ENCODE results near the gene DPYSL4. TPM values are rescaled to one million over a fixed set of nuclear protein-coding genes. Genes with fewer than 3 reads are reported as not detected.

Gene DPYSL4
- total and polyA plus RNA-seq, 7 donors, result 0.30 to 1.4 (median 0.82) TPM

GRCh38 chr10:132251928-132252327 is 65.2 kb downstream of the DPYSL4 start:
- TF ChIP-seq CTCF (IDR thresholded peaks at IDR 0.05), result no peak
- WGBS, 3 donors, result 93 to 99% (median 95%) methylated on average over 6 of the region's 6 CpGs
- no peaks in the 10 kb centered on the region for H3K4me1 ChIP-seq
- ATAC-seq, result no peak
- DNase-seq, result no peak
- H3K9me3 ChIP-seq, result no peaks in the 10 kb centered on the region
- H3K27me3 ChIP-seq (ENCODE audit: insufficient read depth in 3 of 3, low read length in 2 of 3), result peaks cover 0 to 11% (median 4%) of the 10 kb centered on the region in 3 donors
- intact Hi-C loops (cut with DNase I), result no loop called here
- no peak overlapping the region for H3K27ac ChIP-seq
- H3K4me3 ChIP-seq, result no peak overlapping the region
- no peaks in the 10 kb centered on the region for H3K36me3 ChIP-seq (ENCODE audit: insufficient read depth in 1 of 2, low read depth in 1 of 2)

- no peak for ATAC-seq
- WGBS, 3 donors, result 88 to 92% (median 92%) methylated on average over 17 of the region's 17 CpGs
These were observed 65.7 kb downstream of the DPYSL4 start for GRCh38 chr10:132252412-132252811.

GRCh38 chr10:132253092-132253687 is 66.4 kb downstream of the DPYSL4 start:
- intact Hi-C loops (cut with DNase I), result no loop called here
- WGBS, 3 donors, result 43 to 50% (median 48%) methylated on average over 15 to 19 of the region's 19 CpGs
- no peaks in the 10 kb centered on the region for H3K4me1 ChIP-seq
- no peaks in the 10 kb centered on the region for H3K36me3 ChIP-seq (ENCODE audit: insufficient read depth in 1 of 2, low read depth in 1 of 2)
- H3K27ac ChIP-seq, result no peak overlapping the region
- TF ChIP-seq CTCF (IDR thresholded peaks at IDR 0.05), result no peak
- no peak for DNase-seq
- no peak for ATAC-seq
- H3K4me3 ChIP-seq, result no peak overlapping the region
- no peaks in the 10 kb centered on the region for H3K9me3 ChIP-seq
- peaks cover 0 to 4% (median 3%) of the 10 kb centered on the region in 3 donors for H3K27me3 ChIP-seq (ENCODE audit: insufficient read depth in 3 of 3, low read length in 2 of 3)

More at GRCh38 chr10:132252412-132252811, 65.7 kb downstream of the DPYSL4 start:
- Histone ChIP-seq H3K4me1 (no peaks in the 10 kb centered on the region), H3K27ac (no peak overlapping the region), H3K4me3 (no peak overlapping the region), H3K9me3 (no peaks in the 10 kb centered on the region), H3K36me3 (ENCODE audit: insufficient read depth in 1 of 2, low read depth in 1 of 2) (no peaks in the 10 kb centered on the region), H3K27me3 (ENCODE audit: insufficient read depth in 3 of 3, low read length in 2 of 3) (peaks cover 0 to 10% (median 4%) of the 10 kb centered on the region in 3 donors)
- intact Hi-C loops (cut with DNase I), result no loop called here
- DNase-seq, result no peak
- TF ChIP-seq CTCF (IDR thresholded peaks at IDR 0.05), result no peak

GRCh38 chr10:132254841-132255240 is 68.1 kb downstream of the DPYSL4 start:
- ATAC-seq (no peak), DNase-seq (no peak)
- H3K9me3 ChIP-seq, result no peaks in the 10 kb centered on the region
- no peak overlapping the region for H3K4me3 ChIP-seq
- no peak for TF ChIP-seq CTCF (IDR thresholded peaks at IDR 0.05)
- H3K27ac ChIP-seq, result no peak overlapping the region
- no peaks in the 10 kb centered on the region for H3K4me1 ChIP-seq
- 74 to 79% (median 75%) methylated on average over 14 of the region's 14 CpGs for WGBS, 3 donors
- intact Hi-C loops (cut with DNase I), result no loop called here
- H3K36me3 ChIP-seq (ENCODE audit: insufficient read depth in 1 of 2, low read depth in 1 of 2), result no peaks in the 10 kb centered on the region
- H3K27me3 ChIP-seq (ENCODE audit: insufficient read depth in 3 of 3, low read length in 2 of 3), result peaks cover 0 to 4% (median 0%) of the 10 kb centered on the region in 3 donors

Other genes with a start within 250 kb of the DPYSL4 start
- 100 to 1,000 TPM in 3 of 4 donors, 10 to 100 TPM in 1; 93.5 to 165 (median 151) TPM for gene BNIP3, start 205.0 kb upstream of the DPYSL4 start, total RNA-seq
- 100 to 1,000 TPM in 2 of 3 donors, 10 to 100 TPM in 1; 85.9 to 210 (median 133) TPM for gene BNIP3, start 205.0 kb upstream of the DPYSL4 start, polyA plus RNA-seq
- gene JAKMIP3, start 121.0 kb upstream of the DPYSL4 start, total RNA-seq, result 1 to 10 TPM in 1 of 4 donors, under 1 TPM in 3; 0.49 to 1.7 (median 0.54) TPM
- under 1 TPM; 0.12 to 0.86 (median 0.37) TPM for gene JAKMIP3, start 121.0 kb upstream of the DPYSL4 start, polyA plus RNA-seq
- 1 to 10 TPM; 5.6 to 7.0 (median 6.1) TPM for gene STK32C, start 121.0 kb downstream of the DPYSL4 start, total RNA-seq
- gene STK32C, start 121.0 kb downstream of the DPYSL4 start, polyA plus RNA-seq, result 10 to 100 TPM in 1 of 3 donors, 1 to 10 TPM in 2; 3.6 to 11.7 (median 8.1) TPM
- 1 to 10 TPM; 2.2 to 2.9 (median 2.4) TPM for gene LRRC27, start 145.2 kb downstream of the DPYSL4 start, total RNA-seq
- 1 to 10 TPM; 2.3 to 8.3 (median 4.3) TPM for gene LRRC27, start 145.2 kb downstream of the DPYSL4 start, polyA plus RNA-seq
- 10 to 100 TPM; 14.5 to 25.0 (median 21.9) TPM for gene PWWP2B, start 210.3 kb downstream of the DPYSL4 start, total RNA-seq
- gene PWWP2B, start 210.3 kb downstream of the DPYSL4 start, polyA plus RNA-seq, result 10 to 100 TPM; 18.6 to 35.2 (median 23.4) TPM